Right cardiac atrium (tissue), 5 donors: Measurements from ENCODE around the gene ANKS4B. TPM values are rescaled to one million over a fixed set of nuclear protein-coding genes. Genes with fewer than 3 reads are reported as not detected.
"Not testable (repeated sequence)": the region's sequence is repeated elsewhere in the genome, so short reads cannot be mapped to it uniquely, and the experiment has no call there.

Experiments
- ATAC-seq, 2 donors: fragments of 200-7000 bp; cut with Tn5 transposase; one replicate each; pipeline versions ENCODE4 v1.8.0 to v1.9.1; 2020; ENCODE audit warnings: moderate library complexity in 2 of 2, mild to moderate bottlenecking in 1 of 2
- DNase-seq, 3 donors: peaks; one replicate each; pipeline ENCODE4 v3.0.0-alpha.2; 2020
- H3K27ac ChIP-seq: one replicate; pipeline ENCODE4 v1.5.1; 2013; ENCODE audit warnings: mild to moderate bottlenecking, low read length, control low read depth, moderate library complexity
- H3K27me3 ChIP-seq: one replicate; pipeline ENCODE4 v1.6.1; 2013; ENCODE audit not compliant: control insufficient read depth, insufficient read depth
- H3K4me1 ChIP-seq: one replicate; pipeline ENCODE4 v1.6.1; 2013; ENCODE audit warnings: low read length; ENCODE audit not compliant: control insufficient read depth, insufficient read depth
- H3K4me3 ChIP-seq: one replicate; pipeline ENCODE4 v1.5.1; 2013; ENCODE audit warnings: low read length, control low read depth
- H3K9me3 ChIP-seq: one replicate; pipeline ENCODE4 v1.6.1; 2013; ENCODE audit warnings: low read length; ENCODE audit not compliant: control insufficient read depth
- WGBS: extraction: QIAGEN DNeasy Blood & Tissue Kit; methylation state at CpG from one replicate; pipeline ENCODE4 v1.1.7; 2013; 5-methylcytosine and 5-hydroxymethylcytosine counted together
- intact Hi-C, 4 donors: fragments of 100-400 bp; cut with DNase I; formaldehyde crosslinking; loops; one replicate each; pipeline versions ENCODE4 v1.11.0 to v1.14.0; 2022 to 2023
- polyA plus RNA-seq: library from polyadenylated mRNA; stranded (reverse); fragments of 200-250 nt; gene quantifications from one replicate; pipeline ENCODE4 v1.2.3, GENCODE V29; 2013
- total RNA-seq, 4 donors: library from RNA; stranded (reverse); fragmentation: NEBNext Ultra II Directional; extraction: Animal tissue kit (Norgen Biotek cat#: 25700); gene quantifications; one replicate each; pipeline ENCODE4 v1.2.1, GENCODE V29; 2021
- donor health status: healthy with polysubstance abuse.
- donor health status: DM: no; HTN: yes; CAD: no.
- donor health status: DM: no; HTN: no; CAD: no.
- donor health status: DM: no; HTN: yes; CAD: no; lungs with severe emphysema.
- donor health status: DM: yes; HTN: yes; CAD: no.

Gene ANKS4B
- total and polyA plus RNA-seq, 5 donors: not detected

GRCh38 chr16:21244518-21245215 is 11.2 kb downstream of the ANKS4B start:
- ATAC-seq (peak in 1 of 2 donors; percentile 52), DNase-seq (no peak)
- Histone ChIP-seq H3K4me3 (no peak overlapping the region), H3K4me1 (no peaks in the 10 kb centered on the region), H3K9me3 (no peaks in the 10 kb centered on the region), H3K27me3 (no peaks in the 10 kb centered on the region), H3K27ac (no peak overlapping the region)
- intact Hi-C loops: no loop called here
- 60% methylated on average over 7 of the region's 7 CpGs for WGBS

DNA sequence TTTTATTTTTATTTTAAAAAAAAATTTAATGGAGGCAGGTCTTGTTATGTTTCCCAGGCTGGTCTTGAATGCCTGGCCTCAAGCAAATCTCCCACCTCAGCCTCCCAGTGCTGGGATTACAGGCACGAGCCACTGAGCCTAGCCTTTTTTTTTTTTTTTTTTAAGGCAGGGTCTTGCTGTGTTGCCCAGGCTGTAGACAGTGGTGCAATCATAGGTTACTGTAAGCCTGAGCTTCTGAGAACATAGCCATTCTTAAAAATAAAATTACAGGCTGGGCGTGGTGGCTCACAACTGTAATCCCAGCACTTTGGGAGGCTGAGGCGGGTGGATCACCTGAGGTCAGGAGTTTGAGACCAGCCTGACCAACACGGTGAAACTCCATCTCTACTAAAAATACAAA is 14.7 kb downstream of the ANKS4B start:
- H3K9me3 ChIP-seq, H3K4me1 ChIP-seq, H3K27me3 ChIP-seq, intact Hi-C loops, H3K4me3 ChIP-seq, DNase-seq, ATAC-seq, H3K27ac ChIP-seq: not testable (repeated sequence)
- WGBS: 88% methylated on average over 4 of the region's 4 CpGs

DNA sequence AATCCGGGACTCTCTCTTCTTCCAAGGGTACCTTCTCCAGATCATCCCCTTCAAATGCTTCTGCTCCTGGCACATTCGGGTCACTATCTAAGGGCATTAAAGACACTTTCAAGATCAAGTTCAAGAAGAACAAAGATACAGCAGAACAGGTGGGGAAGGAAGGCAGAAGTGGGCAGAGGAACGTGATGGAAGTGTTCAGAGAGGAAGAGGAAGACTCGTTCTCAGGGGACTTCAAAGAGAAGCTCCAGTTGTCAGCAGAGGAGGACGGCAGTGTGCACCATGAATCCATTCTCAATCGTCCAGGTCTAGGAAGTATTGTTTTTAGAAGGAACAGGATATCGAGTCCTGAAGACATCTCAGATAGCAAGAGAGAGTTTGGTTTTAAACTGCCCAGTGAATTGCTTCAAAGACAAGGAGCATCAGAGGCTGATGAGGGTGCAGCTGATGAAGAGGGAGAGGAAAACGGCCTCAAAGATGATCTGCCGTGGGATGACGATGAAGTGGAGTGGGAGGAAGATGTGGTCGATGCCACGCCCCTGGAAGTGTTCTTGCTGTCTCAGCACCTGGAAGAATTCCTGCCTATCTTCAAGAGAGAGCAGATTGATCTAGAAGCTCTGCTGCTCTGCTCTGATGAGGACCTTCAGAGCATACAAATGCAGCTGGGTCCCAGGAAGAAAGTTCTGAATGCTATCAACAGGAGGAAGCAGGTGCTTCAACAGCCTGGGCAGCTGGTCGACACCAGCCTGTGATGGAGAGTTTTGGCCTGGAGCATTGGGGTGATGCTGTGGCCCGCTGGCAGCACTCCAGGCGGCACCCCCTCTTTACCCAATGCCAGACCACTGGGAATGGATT is 16.8 kb downstream of the ANKS4B start:
- no peak for ATAC-seq
- WGBS: 81% methylated on average over 15 of the region's 15 CpGs
- Histone ChIP-seq H3K4me3 (no peak overlapping the region), H3K9me3 (no peaks in the 10 kb centered on the region), H3K27ac (no peak overlapping the region), H3K4me1 (no peaks in the 10 kb centered on the region), H3K27me3 (no peaks in the 10 kb centered on the region)
- intact Hi-C loops: no loop called here
- DNase-seq: no peak

DNA sequence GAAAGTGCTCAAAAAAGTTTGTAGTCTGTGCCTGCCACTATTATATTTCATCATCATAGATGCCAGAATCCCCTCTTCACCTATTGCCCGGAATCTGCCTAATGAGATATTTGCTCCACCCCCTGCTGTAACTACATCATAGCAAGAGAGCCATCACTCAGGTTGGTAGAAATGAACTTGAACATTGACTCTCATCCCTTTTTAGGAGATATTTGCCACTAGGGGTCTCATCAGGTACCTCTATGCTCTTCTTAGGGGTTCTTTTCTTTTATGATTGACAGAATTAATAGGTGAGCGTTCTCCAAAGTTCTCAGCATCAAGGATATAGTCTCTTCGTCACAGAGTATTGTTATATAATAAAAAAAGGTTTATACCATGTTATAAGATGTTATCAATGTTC is 20.0 kb downstream of the ANKS4B start:
- Histone ChIP-seq H3K9me3 (no peaks in the 10 kb centered on the region), H3K27ac (no peak overlapping the region), H3K4me3 (no peak overlapping the region), H3K4me1 (no peaks in the 10 kb centered on the region), H3K27me3 (no peaks in the 10 kb centered on the region)
- ATAC-seq (no peak), DNase-seq (no peak)
- intact Hi-C loops: no loop called here
- 88% methylated on average over 3 of the region's 3 CpGs for WGBS

- DNase-seq (no peak), ATAC-seq (no peak)
- WGBS: 89% methylated on average over 2 of the region's 2 CpGs
- H3K27me3 ChIP-seq: no peaks in the 10 kb centered on the region
- H3K4me3 ChIP-seq: no peak overlapping the region
- H3K4me1 ChIP-seq: no peaks in the 10 kb centered on the region
- H3K27ac ChIP-seq: no peak overlapping the region
- intact Hi-C loops: no loop called here
- H3K9me3 ChIP-seq: no peaks in the 10 kb centered on the region
These were observed 23.1 kb downstream of the ANKS4B start for GRCh38 chr16:21256636-21257035.

DNA sequence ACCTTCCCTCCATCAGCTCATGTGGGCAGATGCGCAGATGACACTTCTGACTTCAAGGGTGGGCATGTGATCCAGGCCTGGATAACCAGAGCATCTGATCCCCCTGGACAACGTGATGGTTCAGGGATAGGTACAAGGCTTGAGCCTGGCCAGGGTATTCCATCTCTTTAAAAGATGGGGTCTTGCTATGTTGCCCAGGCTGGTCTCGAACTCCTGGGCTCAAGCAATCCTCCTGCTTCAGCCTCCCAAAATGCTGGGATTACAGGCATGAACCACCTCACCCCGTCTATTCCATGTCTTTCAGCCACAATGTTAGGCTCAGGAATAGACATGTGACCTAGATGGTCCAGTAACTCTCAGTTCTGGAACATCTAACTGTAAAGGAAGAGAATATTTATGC is 23.8 kb downstream of the ANKS4B start:
- Histone ChIP-seq H3K27ac (no peak overlapping the region), H3K4me1 (no peaks in the 10 kb centered on the region), H3K9me3 (no peaks in the 10 kb centered on the region), H3K27me3 (no peaks in the 10 kb centered on the region), H3K4me3 (no peak overlapping the region)
- intact Hi-C loops: no loop called here
- DNase-seq: no peak
- WGBS: 89% methylated on average over 4 of the region's 4 CpGs
- ATAC-seq: no peak

DNA sequence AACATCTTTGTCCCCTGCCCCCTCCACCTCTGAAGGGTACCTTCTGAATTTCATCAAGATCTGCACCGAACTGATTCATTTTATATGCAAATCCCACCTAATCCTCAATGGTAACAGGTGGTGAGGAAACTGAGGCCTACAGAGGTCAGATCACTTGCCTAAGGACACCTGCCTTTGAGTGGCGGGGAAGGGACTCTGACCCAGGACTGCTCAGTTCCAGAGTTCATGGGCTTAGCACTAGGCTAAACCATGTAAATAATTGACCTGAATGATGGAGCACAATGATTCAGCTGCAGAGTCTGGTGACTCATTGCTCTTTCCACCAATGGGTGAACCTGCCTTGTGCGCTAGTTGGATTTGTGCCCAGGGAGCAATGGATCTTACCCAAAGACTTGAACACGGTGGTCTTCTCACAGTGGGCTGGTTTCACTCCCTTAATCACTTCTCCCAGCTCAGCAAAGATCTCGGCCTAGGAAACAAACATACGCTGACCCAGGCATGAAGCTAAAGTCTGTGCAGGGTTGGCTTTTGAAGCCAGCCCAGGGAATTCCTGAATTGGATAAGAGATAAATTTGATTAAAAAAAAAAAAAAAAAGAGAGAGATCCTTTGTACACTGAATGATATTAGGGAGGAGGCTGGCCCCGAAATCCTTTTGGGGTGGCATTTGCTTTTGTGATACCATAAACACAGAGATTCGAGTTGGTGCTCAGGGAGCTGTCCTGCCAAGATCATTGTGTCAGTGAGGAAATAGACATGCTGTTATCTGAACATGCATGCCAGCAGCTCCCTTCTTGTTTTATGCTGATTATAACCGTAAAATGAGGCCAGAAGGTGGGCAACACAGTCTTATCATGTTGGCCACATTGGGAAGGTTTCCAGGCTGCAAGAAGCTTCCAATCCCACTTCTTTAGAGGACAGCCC is 27.6 kb downstream of the ANKS4B start:
- 66% methylated on average over 9 of the region's 9 CpGs for WGBS
- intact Hi-C loops: no loop called here
- no peaks in the 10 kb centered on the region for H3K27me3 ChIP-seq
- no peaks in the 10 kb centered on the region for H3K9me3 ChIP-seq
- DNase-seq (peak in 1 of 3 donors; percentile 47), ATAC-seq (peak; percentile 43 to 65)
- peaks cover 5% of the 10 kb centered on the region for H3K4me1 ChIP-seq
- H3K27ac ChIP-seq: peak overlapping the region; percentile 66
- H3K4me3 ChIP-seq: no peak overlapping the region

- H3K4me1 ChIP-seq: peaks cover 5% of the 10 kb centered on the region
- WGBS: 77% methylated on average over 12 of the region's 12 CpGs
- no peak for ATAC-seq
- H3K27me3 ChIP-seq: no peaks in the 10 kb centered on the region
- H3K9me3 ChIP-seq: no peaks in the 10 kb centered on the region
- no peak overlapping the region for H3K27ac ChIP-seq
- intact Hi-C loops: no loop called here
- DNase-seq: no peak
- no peak overlapping the region for H3K4me3 ChIP-seq
These were observed 29.5 kb downstream of the ANKS4B start for GRCh38 chr16:21262779-21263639.

GRCh38 chr16:21263640-21264570 is 30.4 kb downstream of the ANKS4B start:
- peak; percentile 23 to 78 (median 66) for DNase-seq
- Histone ChIP-seq H3K4me3 (no peak overlapping the region), H3K9me3 (no peaks in the 10 kb centered on the region), H3K27ac (peak overlapping the region; percentile 39), H3K4me1 (peaks cover 5% of the 10 kb centered on the region), H3K27me3 (no peaks in the 10 kb centered on the region)
- WGBS: 43% methylated on average over 14 of the region's 14 CpGs
- intact Hi-C loops: no loop called here
- peak; percentile 55 to 57 for ATAC-seq
